GM18519 (cell line): ENCODE data around the gene TADA2A.

ENCODE experiments used
- ATAC-seq: cut with Tn5 transposase; IDR thresholded peaks from one replicate; pipeline ENCODE4 v1.9.1; 2021; ENCODE audit warnings: mild to moderate bottlenecking, moderate library complexity; ENCODE audit not compliant: unreplicated experiment, low FRiP score

TADA2A gene

GRCh38 chr17:37519251-37519985 lies 112.7 kb downstream of the TADA2A start:
- no peak for ATAC-seq

DNA sequence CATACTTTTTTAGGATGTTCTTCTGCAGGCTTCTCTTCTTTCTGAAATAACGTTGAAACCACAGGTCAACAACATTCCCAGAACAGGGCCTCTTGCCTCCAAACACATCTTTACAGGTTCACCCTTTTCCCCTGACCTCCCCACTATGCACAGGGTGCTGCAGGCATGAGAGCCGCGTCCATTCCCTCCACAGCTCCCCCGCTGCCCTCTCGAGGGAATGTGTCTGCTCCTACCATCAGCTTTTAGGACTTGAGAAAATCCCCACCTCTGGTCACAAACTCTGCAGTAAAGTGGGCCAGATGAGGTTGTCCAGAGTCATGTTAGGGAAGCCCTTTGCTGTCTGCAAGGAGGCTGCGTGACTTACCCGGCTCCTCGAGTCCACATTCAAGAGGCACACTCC lies 113.5 kb downstream of the TADA2A start:
- no peak for ATAC-seq

GRCh38 chr17:37521821-37522220 lies 115.1 kb downstream of the TADA2A start:
- ATAC-seq: no peak

- ATAC-seq: no peak
Observed at GRCh38 chr17:37523715-37524219, 117.1 kb downstream of the TADA2A start.

- no peak for ATAC-seq
Observed at GRCh38 chr17:37527249-37527851, 120.7 kb downstream of the TADA2A start.
